Measurements from ENCODE around the gene CDH18. TPM values are rescaled to one million over a fixed set of nuclear protein-coding genes. Genes with fewer than 3 reads are reported as not detected.

The CDH18 gene
- total and polyA plus RNA-seq, 2 donors (not counting 3 experiments of a cell fraction or from before 2014, with no cell fraction given) = 0.06 TPM; not detected in 1

GRCh38 chr5:19706776-19707175 lies 281.2 kb downstream of the CDH18 start:
- Histone ChIP-seq H3K36me3 (ENCODE audit: control insufficient read depth in 2 of 2, extremely low read depth in 1 of 2, insufficient read depth in 2 of 2, low read length in 2 of 2) (no peaks in the 10 kb centered on the region), H3K27me3 (ENCODE audit: control insufficient read depth in 2 of 2, insufficient read depth in 2 of 2, low read length in 2 of 2) (no peaks in the 10 kb centered on the region), H3K9ac (replicated peaks; ENCODE audit: extremely low read depth, insufficient read depth, low read length) (no peak overlapping the region), H3K79me2 (ENCODE audit: control insufficient read depth, insufficient read depth, low read length) (no peaks in the 10 kb centered on the region), H2AFZ (ENCODE audit: low read depth, low read length) (no peak overlapping the region), H3K9me3 (replicated peaks; ENCODE audit: control insufficient read depth, insufficient read depth, low read length) (no peaks in the 10 kb centered on the region), H3K4me3 (replicated peaks in 1 of 3; ENCODE audit: insufficient read depth in 1 of 3, low read depth in 1 of 3, low read length in 3 of 3) (no peak overlapping the region), H3K9me1 (replicated peaks; ENCODE audit: control insufficient read depth, extremely low read depth, insufficient read depth, low read length) (no peaks in the 10 kb centered on the region), H3K4me2 (ENCODE audit: insufficient read depth, low read length) (no peak overlapping the region), H3K4me1 (ENCODE audit: control insufficient read depth, extremely low read depth, insufficient read depth, low read length) (no peaks in the 10 kb centered on the region), H4K20me1 (replicated peaks; ENCODE audit: control insufficient read depth, extremely low read depth, insufficient read depth, low read length) (no peaks in the 10 kb centered on the region), H3K27ac (ENCODE audit: insufficient read depth, low read depth, low read length) (no peak overlapping the region)
- FAIRE-seq (no peak), DNase-seq (ENCODE audit: low read depth, low spot score) (no peak)
- dilution Hi-C loops (cut with MboI; ENCODE audit: extremely low pct_ligation_motif_present, low sequenced_read_pairs) = no loop called here
- TF ChIP-seq POLR2A (IDR thresholded peaks at IDR 0.05; ENCODE audit: low read depth, low read length) (no peak), EZH2 (IDR thresholded peaks at IDR 0.05; ENCODE audit: borderline replicate concordance, low read depth, low read length, severe bottlenecking) (no peak), JUN (IDR thresholded peaks at IDR 0.05; ENCODE audit: borderline replicate concordance, insufficient read depth, insufficient read length, low read depth) (no peak), GATA2 (IDR thresholded peaks at IDR 0.05; ENCODE audit: insufficient read depth, insufficient read length, low read depth, low read length) (no peak), FOS (IDR thresholded peaks at IDR 0.05; ENCODE audit: borderline replicate concordance, insufficient read depth, low read length) (no peak), CTCF (IDR thresholded peaks at IDR 0.05; ENCODE audit: extremely low read depth in 1 of 2, insufficient read depth in 1 of 2, low read depth in 1 of 2, low read length in 2 of 2) (no peak), POLR2AphosphoS5 (IDR thresholded peaks at IDR 0.05; ENCODE audit: insufficient read depth, low read depth, low read length) (no peak), MAX (IDR thresholded peaks at IDR 0.05; ENCODE audit: insufficient read depth, insufficient read length) (no peak), MYC (IDR thresholded peaks at IDR 0.05; ENCODE audit: low read depth, low read length) (no peak)
- intact Hi-C loops (cut with micrococcal nuclease) = no loop called here
- BruUV-seq (replicated peaks) = no TSS peak
- ChIA-PET CTCF (no interaction called here), POLR2A (no interaction called here)

Measured in endothelial cell of umbilical vein (primary cell).